ENCODE data around the gene FCRLA. TPM values are rescaled to one million over a fixed set of nuclear protein-coding genes. Genes with fewer than 3 reads are reported as not detected.

Gene FCRLA
- total RNA-seq, 1 donor from 2014 or later: 20.0 TPM

DNA sequence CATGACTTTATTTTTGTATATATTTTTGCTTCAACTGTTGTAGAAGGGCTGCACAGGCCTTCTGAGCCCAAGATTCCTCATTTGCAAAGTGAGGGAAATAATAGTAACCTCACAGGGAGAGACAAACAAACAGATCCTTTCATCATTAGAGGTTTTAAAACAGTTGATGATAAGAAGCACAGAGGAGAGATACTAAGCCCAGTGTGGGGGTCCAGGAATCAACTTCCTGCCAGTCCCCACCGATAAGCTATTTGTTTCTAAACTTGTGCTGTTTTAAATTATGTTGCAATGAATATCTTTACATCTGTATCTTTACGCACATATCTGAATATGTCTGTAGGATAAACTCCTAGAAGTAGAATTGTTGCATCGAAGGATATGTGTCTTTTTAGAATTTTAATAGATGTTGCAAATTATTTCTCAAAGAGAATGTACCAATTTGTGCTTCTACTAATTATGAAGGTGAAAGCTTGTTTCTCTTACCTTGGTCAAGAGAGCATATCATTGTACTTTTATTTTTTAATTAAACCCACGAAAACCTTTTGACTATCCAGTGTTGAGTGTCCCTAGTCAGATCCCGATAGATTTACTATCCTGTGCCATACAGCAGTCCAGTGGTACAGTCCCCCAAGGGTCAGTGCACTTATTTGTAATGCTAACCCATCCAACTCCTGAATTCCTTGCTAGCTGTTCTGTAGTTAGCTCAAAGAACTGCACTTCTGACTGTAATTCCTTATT is 25.1 kb downstream of the FCRLA start:
- no peak for DNase-seq (ENCODE audit: low spot score)

DNA sequence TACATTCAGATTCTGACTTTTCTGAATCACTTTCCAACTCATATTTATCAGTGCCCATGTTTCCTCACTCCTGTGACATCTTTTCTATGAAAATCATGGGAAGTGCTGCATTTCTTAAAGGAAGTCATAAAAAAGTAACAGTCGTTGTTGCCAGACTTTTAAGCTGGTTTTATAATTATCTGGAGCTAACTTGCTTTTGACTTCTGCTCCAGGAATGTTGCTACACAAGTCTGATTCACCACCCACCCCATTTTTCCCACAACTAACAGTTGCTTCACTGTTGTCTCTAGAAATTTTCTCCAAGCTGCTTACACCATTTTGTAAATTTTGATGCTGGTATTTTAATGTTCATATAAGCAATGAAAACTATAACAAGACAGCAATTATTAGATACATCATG is 26.5 kb downstream of the FCRLA start:
- DNase-seq (ENCODE audit: low spot score): peak; percentile 69

DNA sequence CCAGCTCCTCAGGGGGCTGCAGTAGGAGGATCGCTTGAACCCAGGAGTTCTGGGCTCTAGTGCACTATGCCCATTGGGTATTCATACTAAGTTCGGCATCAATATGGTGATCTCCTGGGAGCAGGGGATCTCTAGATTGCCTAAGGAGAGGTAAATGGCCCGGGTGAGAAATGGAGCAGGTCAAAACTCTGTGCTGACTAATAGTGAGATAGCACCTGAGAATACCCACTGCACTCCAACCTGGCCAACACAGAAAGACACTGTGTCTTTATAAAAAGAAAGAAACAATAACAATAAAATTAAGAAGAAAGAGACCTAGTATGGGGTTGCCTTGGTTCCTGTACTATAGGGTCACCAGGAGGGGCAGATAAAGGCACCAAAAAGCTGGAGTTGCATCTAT is 28.8 kb downstream of the FCRLA start:
- no peak for DNase-seq (ENCODE audit: low spot score)

DNA sequence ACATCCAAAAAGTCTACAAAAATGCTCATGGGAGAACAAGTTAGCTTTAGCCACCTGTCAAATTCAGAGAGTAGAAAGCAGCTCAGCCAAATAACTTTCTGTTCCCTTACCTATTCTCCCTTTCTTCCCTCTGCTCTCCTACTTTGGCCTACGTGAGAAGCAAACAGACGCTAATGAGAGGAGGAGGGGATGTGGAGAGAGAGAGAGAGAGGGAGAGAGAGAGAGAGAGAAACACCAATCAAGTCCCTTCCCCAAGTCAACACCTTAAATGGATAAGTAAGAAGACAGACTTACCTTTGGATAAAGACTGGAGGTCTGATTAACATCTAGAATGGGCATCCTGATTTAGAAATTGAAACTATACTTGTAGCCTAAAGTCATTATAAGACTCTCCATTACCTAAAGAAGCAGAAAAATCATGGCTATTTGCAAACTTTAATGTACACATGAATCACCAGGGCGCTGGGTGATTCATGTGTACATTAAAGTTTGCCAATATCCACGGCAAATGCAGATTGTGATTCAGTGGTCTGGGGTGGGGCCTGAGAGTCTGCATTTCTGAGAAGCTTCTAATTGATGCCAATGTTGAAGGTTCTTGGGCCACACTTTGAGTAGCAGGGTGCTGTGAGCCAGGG is 29.4 kb downstream of the FCRLA start:
- DNase-seq (ENCODE audit: low spot score): no peak

DNA sequence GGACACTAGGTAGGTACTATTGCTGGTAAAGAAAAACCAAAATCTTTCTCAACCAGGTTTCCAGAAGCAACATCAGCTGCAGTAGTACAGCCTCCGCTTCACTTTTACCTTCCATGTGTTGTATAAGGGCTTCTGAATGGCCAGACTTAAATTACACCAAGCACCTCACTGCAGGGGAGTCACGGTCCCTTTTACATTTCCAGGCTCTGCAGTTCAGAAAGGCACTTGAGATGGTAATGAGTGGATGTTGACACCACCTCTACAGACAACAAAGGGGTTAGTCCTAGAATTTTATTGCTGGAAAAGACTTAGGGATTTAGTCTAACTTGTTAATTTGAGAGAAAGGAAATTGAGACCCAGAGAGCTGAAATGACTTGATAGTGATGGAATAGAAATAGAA is 30.6 kb downstream of the FCRLA start:
- no peak for DNase-seq (ENCODE audit: low spot score)

DNA sequence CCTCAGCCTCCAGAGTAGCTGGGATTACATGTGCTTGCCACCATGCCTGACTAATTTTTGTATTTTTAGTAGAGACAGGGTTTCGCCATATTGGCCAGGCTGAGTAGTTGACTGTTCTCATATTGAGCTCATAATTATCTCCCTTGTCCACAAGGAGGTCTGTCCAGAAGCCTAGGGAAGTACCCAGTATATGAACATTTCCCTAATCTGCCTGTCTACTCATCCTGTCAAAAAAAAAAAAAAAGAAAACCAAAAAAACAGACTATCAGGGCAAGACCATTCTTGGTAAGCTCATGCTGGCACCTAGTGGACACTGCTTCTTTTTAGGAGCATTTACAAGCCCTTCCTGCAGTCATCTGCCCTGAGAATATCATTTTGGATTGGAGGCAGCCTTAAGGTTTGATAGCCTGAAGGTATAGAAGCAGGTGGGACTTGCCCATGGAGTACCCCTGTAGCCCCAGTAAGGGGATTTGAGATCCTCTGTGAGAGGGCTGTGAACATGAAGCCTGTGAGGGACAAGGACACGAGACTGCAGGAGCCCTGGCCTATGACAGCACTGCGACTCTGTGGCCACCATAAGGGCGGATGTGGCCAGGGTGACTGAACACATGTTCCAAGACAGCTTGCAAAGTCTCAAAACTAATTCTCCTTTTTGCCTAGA is 31.7 kb downstream of the FCRLA start:
- peak; percentile 68 for DNase-seq (ENCODE audit: low spot score)

DNA sequence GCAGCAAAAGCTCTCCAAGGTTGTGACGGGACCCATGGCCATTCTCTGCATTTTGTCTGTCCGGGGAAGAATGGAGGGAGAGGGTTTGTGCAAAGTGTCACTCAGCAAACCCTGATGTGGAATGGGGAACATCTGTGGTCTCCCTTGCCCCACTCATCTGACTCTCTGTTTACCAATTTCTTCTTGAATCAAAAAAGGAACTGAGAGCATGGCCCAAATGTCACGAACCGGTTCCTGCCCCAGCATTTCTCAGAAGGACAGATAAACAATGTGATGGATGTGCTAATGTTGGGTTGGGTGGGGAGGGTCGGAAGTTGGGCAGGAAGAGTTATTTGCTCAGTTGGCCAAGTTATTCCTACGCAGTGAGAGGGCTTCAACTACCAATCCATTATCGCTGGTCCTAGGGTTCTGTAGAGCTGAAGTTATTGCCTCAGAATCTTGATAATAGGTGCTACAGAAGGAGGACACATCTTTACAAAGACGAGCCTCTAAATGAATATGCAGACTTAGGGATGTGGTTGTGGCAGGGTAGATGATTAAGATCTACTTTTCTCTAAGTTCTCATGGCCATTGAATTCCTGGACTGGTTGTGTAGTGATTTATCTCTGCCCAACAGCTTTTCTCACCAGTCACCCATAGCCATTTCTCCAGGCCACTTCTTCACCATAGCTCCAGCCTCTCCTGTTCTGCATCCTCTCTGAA is 33.0 kb downstream of the FCRLA start:
- DNase-seq (ENCODE audit: low spot score): peak; percentile 25

DNA sequence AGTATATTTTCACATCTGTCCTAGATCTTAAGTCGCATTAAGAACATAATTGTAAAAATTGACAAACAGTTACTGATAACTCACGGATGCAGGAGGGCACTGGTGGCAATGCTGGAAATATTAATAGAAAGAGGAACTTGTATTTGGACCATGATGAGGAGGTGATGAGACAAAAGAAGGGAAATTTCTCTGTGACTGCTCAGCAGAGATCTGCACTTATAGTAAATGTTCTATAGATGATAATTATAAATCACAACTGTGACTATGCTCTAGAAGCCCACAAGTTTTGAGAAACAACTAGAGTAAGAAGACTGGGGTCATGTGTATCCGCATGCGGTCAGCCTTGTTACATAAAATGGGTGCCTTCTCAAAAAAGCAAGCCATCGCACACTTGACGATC is 33.9 kb downstream of the FCRLA start:
- DNase-seq (ENCODE audit: low spot score): no peak

DNA sequence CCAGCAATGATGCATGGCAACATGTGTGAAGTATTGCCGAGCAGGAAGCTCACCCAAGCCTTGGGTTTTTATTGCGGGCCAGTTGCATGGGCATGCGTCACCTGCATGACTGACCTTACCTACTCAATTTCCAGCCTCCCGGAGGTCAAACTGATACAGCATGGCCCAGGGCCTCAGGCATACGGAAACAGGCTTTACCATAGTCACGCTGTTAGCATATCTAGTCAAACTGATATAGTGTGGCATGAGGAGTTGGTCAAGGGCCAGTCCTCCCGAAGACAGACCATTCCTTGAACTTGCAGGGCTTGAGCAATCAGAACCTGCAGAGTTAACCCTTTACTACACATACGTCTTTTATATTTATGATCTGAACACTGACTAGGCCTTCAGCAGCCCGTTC is 36.2 kb downstream of the FCRLA start:
- DNase-seq (ENCODE audit: low spot score): no peak

DNA sequence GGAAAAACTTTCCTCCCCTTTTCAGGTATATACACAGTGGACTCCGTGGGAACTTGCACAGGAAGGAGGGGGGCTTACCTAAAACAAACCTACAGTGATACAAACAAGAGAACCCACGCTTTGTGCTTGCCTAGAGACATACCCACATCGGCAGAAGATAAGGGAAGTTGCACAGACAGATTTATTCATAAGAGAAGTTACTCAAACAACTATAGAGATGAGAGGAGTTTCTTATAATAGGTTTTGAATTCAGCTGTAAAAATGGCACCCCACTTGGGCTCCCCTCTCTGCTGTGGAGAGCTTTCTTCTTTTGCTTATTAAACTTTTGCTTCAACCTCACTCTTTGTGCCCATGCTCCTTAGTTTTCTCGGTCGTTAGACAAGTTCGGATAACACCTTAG is 40.8 kb downstream of the FCRLA start:
- DNase-seq (ENCODE audit: low spot score): no peak

DNA sequence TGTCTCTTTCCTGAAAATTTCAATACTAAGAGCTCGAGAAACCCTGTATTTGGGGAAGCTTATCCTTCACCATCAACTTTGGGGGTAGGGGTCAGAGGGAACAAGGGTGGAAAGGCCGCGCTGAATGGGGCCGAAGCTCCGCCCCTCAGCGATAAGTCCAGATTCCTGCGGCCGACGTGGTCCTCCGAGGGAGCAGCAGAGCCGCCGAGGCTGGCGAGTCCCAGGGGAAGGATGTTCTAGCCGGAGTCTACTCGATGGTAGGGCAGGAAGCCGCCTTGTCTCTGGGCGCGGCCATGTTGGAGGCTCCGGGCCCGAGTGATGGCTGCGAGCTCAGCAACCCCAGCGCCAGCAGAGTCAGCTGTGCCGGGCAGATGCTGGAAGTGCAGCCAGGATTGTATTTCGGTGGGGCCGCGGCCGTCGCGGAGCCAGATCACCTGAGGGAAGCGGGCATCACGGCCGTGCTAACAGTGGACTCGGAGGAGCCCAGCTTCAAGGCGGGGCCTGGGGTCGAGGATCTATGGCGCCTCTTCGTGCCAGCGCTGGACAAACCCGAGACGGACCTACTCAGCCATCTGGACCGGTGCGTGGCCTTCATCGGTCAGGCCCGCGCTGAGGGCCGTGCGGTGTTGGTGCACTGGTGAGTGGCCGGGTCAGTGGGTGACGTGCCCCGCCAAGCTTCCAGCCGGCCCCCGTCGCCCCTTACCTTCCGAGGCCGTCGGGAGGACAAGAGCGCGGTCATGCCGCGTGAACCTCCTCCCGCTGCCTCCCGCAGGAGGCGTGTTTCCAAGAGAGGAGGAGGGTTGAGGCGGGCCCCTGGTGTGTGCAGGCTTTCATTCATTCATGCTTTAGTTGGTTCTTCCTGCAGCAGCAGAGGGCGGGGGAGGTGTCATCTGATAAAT is 42.7 kb downstream of the FCRLA start, which contains the start of gene DUSP12:
DUSP12 (plus strand) TSS at position 278 of the 899 bp plus-strand sequence; CDS start at position 294, 16 bp downstream.
- DNase-seq (ENCODE audit: low spot score): peak; percentile 98

DNA sequence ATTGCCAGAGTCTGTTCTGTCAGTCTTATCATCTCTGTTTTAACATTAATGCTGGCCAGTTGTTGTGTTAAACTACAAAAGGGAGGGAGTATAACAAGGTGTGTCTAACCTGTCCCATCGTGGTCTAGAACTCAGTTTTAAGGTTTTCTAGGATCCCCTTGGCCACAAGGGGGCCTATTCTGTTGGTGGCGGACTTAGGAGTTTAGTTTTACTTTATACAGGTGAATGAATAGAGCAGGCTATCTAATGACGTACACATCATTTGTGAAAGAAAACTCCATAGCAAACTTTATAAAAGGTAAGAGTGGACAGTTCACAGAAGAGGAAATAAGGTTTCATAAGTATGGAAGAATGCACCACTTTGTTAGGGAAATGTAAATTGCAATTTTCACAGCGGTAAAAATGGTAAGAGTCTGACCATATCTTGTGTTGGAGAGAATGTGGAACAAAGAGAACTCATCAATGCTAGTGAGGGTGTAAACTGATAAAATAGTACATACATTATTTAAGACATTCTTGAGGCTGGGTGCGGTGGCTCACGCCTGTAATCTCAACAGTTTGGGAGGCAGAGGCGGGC is 56.6 kb downstream of the FCRLA start:
- DNase-seq (ENCODE audit: low spot score): no peak

Other genes with a start within 250 kb of the FCRLA start
- 48.2 TPM for gene FCGR2A, start 201.8 kb upstream of the FCRLA start, total RNA-seq (ENCODE audit: insufficient read depth, low replicate concordance)
- 4.3 TPM for gene HSPA6, start 182.7 kb upstream of the FCRLA start, total RNA-seq (ENCODE audit: insufficient read depth, low replicate concordance)
- gene FCGR3A, start 157.4 kb upstream of the FCRLA start, total RNA-seq (ENCODE audit: insufficient read depth, low replicate concordance): 26.2 TPM
- 5.5 TPM for gene FCGR3B, start 76.1 kb upstream of the FCRLA start, total RNA-seq (ENCODE audit: insufficient read depth, low replicate concordance)
- gene FCGR2B, start 44.1 kb upstream of the FCRLA start, total RNA-seq (ENCODE audit: insufficient read depth, low replicate concordance): 16.9 TPM
- not detected for gene FCRLB, start 14.3 kb downstream of the FCRLA start, total RNA-seq (ENCODE audit: insufficient read depth, low replicate concordance)
- gene DUSP12, start 42.6 kb downstream of the FCRLA start, total RNA-seq (ENCODE audit: insufficient read depth, low replicate concordance): 81.6 TPM
- 21.7 TPM for gene ATF6, start 59.1 kb downstream of the FCRLA start, total RNA-seq (ENCODE audit: insufficient read depth, low replicate concordance)

Measured in umbilical cord (tissue), 2 donors.